GM19351 (cell line): ENCODE measurements around the gene MMAB.

Source experiments
- ATAC-seq: cut with Tn5 transposase; IDR thresholded peaks from one replicate; pipeline ENCODE4 v1.9.1; 2021; ENCODE audit warnings: mild to moderate bottlenecking, moderate library complexity; ENCODE audit not compliant: unreplicated experiment

Gene MMAB

DNA sequence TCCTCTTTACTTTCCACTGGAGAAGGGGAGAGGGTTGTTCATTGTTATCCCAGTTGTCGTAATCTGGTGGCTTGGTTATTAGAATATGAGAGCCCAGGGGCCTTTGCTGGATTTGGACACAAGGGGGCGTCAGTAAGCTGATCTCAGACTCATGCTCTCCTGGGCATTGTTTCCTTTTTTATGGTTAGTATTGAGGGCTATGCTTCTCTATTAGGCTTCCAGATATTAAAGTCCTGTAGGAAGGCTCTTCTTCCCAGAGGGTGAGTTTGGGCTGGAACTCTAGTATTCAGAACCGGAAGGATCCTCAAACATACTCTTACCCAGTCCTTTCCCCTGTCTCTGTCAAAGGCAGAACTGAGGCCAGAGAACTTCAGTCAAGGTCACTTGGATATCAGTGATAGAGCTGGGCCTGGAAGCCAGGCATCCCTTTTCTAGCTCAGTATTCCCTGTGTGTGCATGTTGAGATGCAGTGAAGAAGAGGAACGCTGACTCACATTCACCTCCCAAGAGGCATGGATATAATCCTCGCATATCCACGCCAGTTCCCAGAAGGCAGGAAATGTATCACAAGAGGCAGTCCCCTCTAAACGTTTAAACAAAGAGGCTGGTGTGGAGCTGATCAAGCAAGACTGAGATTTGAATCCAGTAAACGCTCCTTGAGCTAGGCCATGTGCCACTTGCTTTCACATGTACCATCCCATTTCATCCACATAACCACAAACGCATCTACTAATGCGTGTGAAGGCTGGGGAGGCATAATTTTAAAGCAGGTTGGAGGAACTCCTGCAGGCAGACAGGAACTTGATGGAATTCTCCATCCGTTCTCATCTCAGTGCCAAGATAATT lies 54.3 kb downstream of the MMAB start:
- no peak for ATAC-seq

DNA sequence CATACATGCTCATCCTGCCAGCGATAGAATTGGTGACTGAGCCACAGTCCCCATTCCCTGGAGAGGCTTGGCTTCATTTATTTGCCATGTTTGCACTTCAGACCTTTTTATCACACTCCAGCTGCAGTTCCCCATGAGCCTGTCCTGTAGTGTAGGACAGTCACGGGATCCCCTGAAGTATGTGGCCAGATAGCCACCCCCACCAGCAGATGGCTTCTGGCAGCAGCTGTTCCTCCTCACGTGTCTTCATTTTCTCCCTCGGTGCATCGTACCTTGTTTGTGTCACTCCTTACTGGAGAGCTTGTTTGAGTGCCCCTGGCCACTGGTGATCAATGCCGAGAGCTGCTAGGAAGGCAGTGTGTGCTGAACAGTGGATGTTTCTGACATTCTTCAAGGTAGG lies 55.7 kb downstream of the MMAB start:
- ATAC-seq: no peak

DNA sequence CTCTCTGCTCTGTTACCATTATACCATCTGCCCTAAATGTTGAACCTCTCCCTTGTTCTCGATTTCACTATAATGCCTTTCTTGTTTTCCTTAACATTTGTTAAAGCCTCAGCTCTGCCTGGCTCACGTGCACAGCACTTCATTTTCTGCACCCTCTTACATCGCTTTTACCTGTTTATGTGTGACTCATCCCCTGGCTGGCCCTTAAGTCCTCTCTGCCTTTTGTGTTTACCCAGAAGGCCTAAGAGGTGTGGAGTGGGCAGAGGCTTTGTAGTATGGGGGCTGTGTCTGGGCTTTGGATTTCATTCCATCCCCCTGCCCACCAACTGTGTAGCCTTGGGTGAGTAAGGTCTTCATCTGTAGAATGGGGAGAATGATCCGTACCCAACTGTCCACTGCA lies 59.3 kb downstream of the MMAB start:
- ATAC-seq: no peak

DNA sequence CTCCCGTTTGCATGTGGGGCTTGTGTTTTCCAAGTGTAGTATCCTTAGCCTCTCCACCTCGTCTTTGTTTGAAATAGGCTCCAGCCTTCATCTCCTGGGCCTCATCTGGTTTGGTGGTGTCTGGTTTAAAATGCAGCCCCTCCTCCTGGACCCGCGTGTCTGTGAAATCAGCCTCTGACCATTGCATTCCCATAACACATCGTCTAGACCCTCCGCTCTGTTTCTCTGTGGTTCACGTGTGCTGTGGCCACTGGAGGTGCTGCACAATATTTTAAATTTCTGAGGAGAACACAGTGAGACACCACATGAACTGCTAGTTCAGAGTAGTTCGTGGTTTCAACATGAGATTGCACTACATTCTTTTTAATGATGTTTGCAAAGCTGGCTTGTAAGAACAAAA lies 60.3 kb downstream of the MMAB start:
- no peak for ATAC-seq

GRCh38 chr12:109512608-109513007 lies 60.7 kb downstream of the MMAB start:
- no peak for ATAC-seq

DNA sequence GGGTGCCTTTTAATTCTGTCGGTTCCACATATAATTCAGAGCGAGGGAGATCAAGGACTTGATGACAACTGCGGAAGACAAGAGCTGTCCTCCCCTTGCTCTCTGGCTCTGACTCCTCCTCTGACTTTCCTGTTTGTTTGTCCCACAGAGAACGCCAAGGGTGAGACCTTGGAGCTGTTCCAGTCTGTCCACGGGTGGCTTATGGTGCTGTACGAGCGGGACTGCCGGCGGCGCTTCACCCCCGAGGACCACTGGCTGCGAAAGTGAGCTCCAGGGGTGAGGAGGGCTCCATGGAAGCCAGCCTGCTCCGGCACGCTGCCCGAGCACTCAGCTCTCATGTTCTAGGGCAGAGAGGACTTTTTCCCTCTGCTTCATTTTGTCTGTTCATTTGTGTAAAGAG lies 63.1 kb downstream of the MMAB start:
- ATAC-seq: no peak

- ATAC-seq: no peak
These were observed 69.2 kb downstream of the MMAB start for GRCh38 chr12:109504068-109504467.
